Transverse colon (tissue), 4 donors: ENCODE results near the gene CITED1. TPM values are rescaled to one million over a fixed set of nuclear protein-coding genes. Genes with fewer than 3 reads are reported as not detected.

Source experiments
- DNase-seq: peaks from one replicate; pipeline ENCODE4 v3.0.0-alpha.2; 2019
- H3K27ac ChIP-seq, 4 donors: fragments of 200-600 bp; sonication (generic); 2 replicates each; pipeline ENCODE4 v1.5.1; 2016 to 2018; ENCODE audit warnings: inconsistent platforms in 4 of 4
- H3K27me3 ChIP-seq: fragments of 200-600 bp; sonication (generic); 2 replicates; pipeline ENCODE4 v1.5.1; 2017; ENCODE audit warnings: inconsistent platforms
- H3K36me3 ChIP-seq, 4 donors: fragments of 200-600 bp; sonication (generic); 2 replicates each; pipeline ENCODE4 v1.5.1; 2017 to 2019; ENCODE audit warnings: inconsistent platforms in 4 of 4
- H3K4me1 ChIP-seq, 4 donors: fragments of 200-600 bp; sonication (generic); 2 replicates each; pipeline ENCODE4 v1.5.1; 2017 to 2020; ENCODE audit warnings: inconsistent platforms in 4 of 4
- H3K4me3 ChIP-seq, 4 donors: fragments of 200-600 bp; sonication (generic); 1 replicate in 1 of 4; 2 replicates in 3 of 4; pipeline versions ENCODE4 v1.5.1 to v1.6.1; 2017 to 2019; ENCODE audit warnings: inconsistent platforms in 4 of 4
- H3K9me3 ChIP-seq, 2 donors: fragments of 200-600 bp; sonication (generic); 2 replicates each; pipeline ENCODE4 v1.5.1; 2017 to 2019; ENCODE audit warnings: inconsistent platforms in 2 of 2
- CTCF ChIP-seq, 5 experiments: fragments of 200-600 bp in 3 of 5; fragments of 450-650 bp in 2 of 5; sonication (generic) in 3 of 5; IDR thresholded peaks; 1 replicate in 2 of 5; 2 replicates in 3 of 5; pipeline ENCODE4 v1.5.1; 2016 to 2017; ENCODE audit warnings: antibody characterized with exemption in 5 of 5, inconsistent platforms in 3 of 5, mild to moderate bottlenecking in 2 of 5, moderate library complexity in 1 of 5
- EP300 ChIP-seq: sonication (generic); formaldehyde crosslinking; IDR thresholded peaks from one replicate; pipeline ENCODE4 v1.6.1; 2017; ENCODE audit warnings: antibody characterized with exemption, low read depth
- POLR2A ChIP-seq: fragments of 450-650 bp; IDR thresholded peaks from one replicate; pipeline ENCODE4 v1.6.1; 2016; ENCODE audit warnings: antibody characterized with exemption, mild to moderate bottlenecking, moderate library complexity
- POLR2AphosphoS5 ChIP-seq, 3 donors: sonication (generic); formaldehyde crosslinking; IDR thresholded peaks; one replicate each; pipeline ENCODE4 v1.6.1; 2016; ENCODE audit warnings: antibody characterized with exemption in 3 of 3
- WGBS, 2 donors: methylation state at CpG; one replicate each; pipeline ENCODE4 v1.1.5; 2018; ENCODE audit warnings: low coverage in 1 of 2; 5-methylcytosine and 5-hydroxymethylcytosine counted together
- in situ Hi-C, 4 donors: fragments of 200-750 bp; cut with MboI; loops; one replicate each; pipeline versions ENCODE4 v1.15.0 to v1.15.1; 2017; ENCODE audit warnings: low sequenced_read_pairs in 3 of 4, low pct_ligation_motif_present in 1 of 4, low pct_unique_long_range_greater_than_20kb in 1 of 4
- intact Hi-C: fragments of 100-400 bp; cut with DNase I; formaldehyde crosslinking; loops from one replicate; pipeline ENCODE4 v1.15.1; 2023; ENCODE audit warnings: low total_unique reads
- total RNA-seq, 4 donors: library from RNA; depleted of rRNA; stranded (reverse); fragments of >200 nt; gene quantifications; one replicate each; pipeline ENCODE4 v1.1.0, GENCODE V29; 2016

Gene CITED1
- total RNA-seq, 4 donors from 2014 or later, result 0.82 to 24.3 TPM; not detected in 2

GRCh38 chrX:72307646-72308051 lies 1.9 kb upstream of the CITED1 start:
- no peak for TF ChIP-seq POLR2AphosphoS5 (IDR thresholded peaks at IDR 0.05)
- TF ChIP-seq EP300, result no peak
- TF ChIP-seq POLR2A, result no peak
- no peak for TF ChIP-seq CTCF (IDR thresholded peaks at IDR 0.05)
- in situ Hi-C loops (loop anchor here in 2 of 4 donors (25.0 kb wide), 1 partner anchor 230 kb away; no protein-coding TSS in a partner anchor), intact Hi-C loops (no loop called here)
- Histone ChIP-seq H3K4me3 (peak overlapping the region in 3 of 4 donors; percentile 46 to 61 (median 49)), H3K27ac (no peak overlapping the region), H3K36me3 (no peaks in the 10 kb centered on the region), H3K27me3 (peaks cover 49% of the 10 kb centered on the region), H3K4me1 (peaks cover 0 to 36% (median 28%) of the 10 kb centered on the region in 4 donors), H3K9me3 (no peaks in the 10 kb centered on the region)
- no peak for DNase-seq
- 48% methylated on average over 17 of the region's 17 CpGs; no CpG with 5 or more reads in 1 of the 2 donors for WGBS, 2 donors

- no peaks in the 10 kb centered on the region for H3K36me3 ChIP-seq
- H3K4me1 ChIP-seq, result peaks cover 0 to 36% (median 28%) of the 10 kb centered on the region in 4 donors
- intact Hi-C loops (no loop called here), in situ Hi-C loops (loop anchor here in 2 of 4 donors (25.0 kb wide), 1 partner anchor 230 kb away; no protein-coding TSS in a partner anchor)
- H3K27me3 ChIP-seq, result peaks cover 49% of the 10 kb centered on the region
- DNase-seq, result peak; percentile 65
- WGBS, 2 donors, result 21% methylated on average over 55 of the region's 56 CpGs; no CpG with 5 or more reads in 1 of the 2 donors
- no peaks in the 10 kb centered on the region for H3K9me3 ChIP-seq
- H3K4me3 ChIP-seq, result peak overlapping the region; percentile 37 to 61 (median 48)
- H3K27ac ChIP-seq, result no peak overlapping the region
- no peak for TF ChIP-seq EP300
- no peak for TF ChIP-seq POLR2AphosphoS5 (IDR thresholded peaks at IDR 0.05)
- no peak for TF ChIP-seq POLR2A
- TF ChIP-seq CTCF (IDR thresholded peaks at IDR 0.05), result no peak
Observed at GRCh38 chrX:72306851-72307645, 1.3 kb upstream of the CITED1 start.

GRCh38 chrX:72306085-72306801 lies 529 bp upstream of the CITED1 start:
- Histone ChIP-seq H3K27me3 (peaks cover 49% of the 10 kb centered on the region), H3K4me1 (peaks cover 0 to 36% (median 28%) of the 10 kb centered on the region in 4 donors), H3K27ac (no peak overlapping the region), H3K4me3 (peak overlapping the region; percentile 37 to 61 (median 48)), H3K9me3 (no peaks in the 10 kb centered on the region), H3K36me3 (no peaks in the 10 kb centered on the region)
- in situ Hi-C loops, result loop anchor here in 2 of 4 donors (25.0 kb wide), 1 partner anchor 231 kb away; no protein-coding TSS in a partner anchor
- TF ChIP-seq POLR2A, result no peak
- TF ChIP-seq POLR2AphosphoS5 (IDR thresholded peaks at IDR 0.05), result no peak
- TF ChIP-seq EP300, result no peak
- TF ChIP-seq CTCF (IDR thresholded peaks at IDR 0.05), result no peak
- no peak for DNase-seq
- 36% methylated on average over 46 of the region's 92 CpGs; no CpG with 5 or more reads in 1 of the 2 donors for WGBS, 2 donors
- intact Hi-C loops, result no loop called here

GRCh38 chrX:72304877-72305276 lies 837 bp downstream of the CITED1 start:
- no peak for TF ChIP-seq POLR2A
- no peak for TF ChIP-seq POLR2AphosphoS5 (IDR thresholded peaks at IDR 0.05)
- TF ChIP-seq EP300, result no peak
- no peak for TF ChIP-seq CTCF (IDR thresholded peaks at IDR 0.05)
- 15% methylated on average over 26 of the region's 26 CpGs; no CpG with 5 or more reads in 1 of the 2 donors for WGBS, 2 donors
- in situ Hi-C loops (loop anchor here in 2 of 4 donors (25.0 kb wide), 1 partner anchor 232 kb away; no protein-coding TSS in a partner anchor), intact Hi-C loops (no loop called here)
- H3K4me1 ChIP-seq, result peaks cover 0 to 36% (median 28%) of the 10 kb centered on the region in 4 donors
- H3K27ac ChIP-seq, result no peak overlapping the region
- H3K36me3 ChIP-seq, result no peaks in the 10 kb centered on the region
- DNase-seq, result no peak
- H3K9me3 ChIP-seq, result no peaks in the 10 kb centered on the region
- peak overlapping the region in 2 of 4 donors; percentile 49 to 61 for H3K4me3 ChIP-seq
- peaks cover 49% of the 10 kb centered on the region for H3K27me3 ChIP-seq
